NCI-H128 (cell line): Measurements from ENCODE around the gene BCL2L13.
"Not testable (repeated sequence)": the region's sequence is repeated elsewhere in the genome, so short reads cannot be mapped to it uniquely, and the experiment has no call there.

Source experiments
- DNase-seq: peaks from one replicate; lab custom pipeline; 2025; ENCODE audit not compliant: unreplicated experiment; lab: John Stamatoyannopoulos, UW

Gene BCL2L13

GRCh38 chr22:17634696-17635095 is 3.9 kb upstream of the BCL2L13 start:
- no peak for DNase-seq

- not testable (repeated sequence) for DNase-seq
Observed at GRCh38 chr22:17636850-17637249, 1.7 kb upstream of the BCL2L13 start.

GRCh38 chr22:17637490-17638181 is 921 bp upstream of the BCL2L13 start:
- no peak for DNase-seq

- no peak for DNase-seq
Observed at GRCh38 chr22:17638182-17638431, 450 bp upstream of the BCL2L13 start.

DNA sequence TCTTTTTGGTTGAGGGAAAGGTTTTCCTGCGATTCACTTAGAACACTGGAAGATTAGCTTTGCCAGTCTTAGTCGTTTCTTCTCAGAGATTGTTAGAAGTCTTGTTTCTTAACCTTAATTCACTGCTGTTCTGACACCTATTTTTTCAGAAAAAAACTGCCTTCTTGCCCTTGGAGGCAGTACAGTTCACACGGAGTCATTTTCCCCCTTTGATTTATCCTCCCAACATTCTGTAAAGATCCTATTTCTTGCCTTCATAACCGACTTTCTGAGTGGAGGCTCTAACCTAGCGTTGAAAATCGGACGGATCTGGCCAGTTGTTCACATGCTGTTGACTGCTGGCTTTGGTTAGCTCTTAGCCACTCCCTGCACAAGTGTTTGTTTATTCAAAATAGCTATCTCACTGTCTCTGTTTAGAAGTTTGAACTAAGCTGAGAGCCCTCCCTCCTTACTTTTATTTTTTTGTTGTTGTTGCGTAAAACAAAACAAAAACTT is 737 bp downstream of the BCL2L13 start:
- DNase-seq = no peak

GRCh38 chr22:17641269-17641668 is 2.7 kb downstream of the BCL2L13 start:
- no peak for DNase-seq

GRCh38 chr22:17642357-17642756 is 3.8 kb downstream of the BCL2L13 start:
- DNase-seq = not testable (repeated sequence)

DNA sequence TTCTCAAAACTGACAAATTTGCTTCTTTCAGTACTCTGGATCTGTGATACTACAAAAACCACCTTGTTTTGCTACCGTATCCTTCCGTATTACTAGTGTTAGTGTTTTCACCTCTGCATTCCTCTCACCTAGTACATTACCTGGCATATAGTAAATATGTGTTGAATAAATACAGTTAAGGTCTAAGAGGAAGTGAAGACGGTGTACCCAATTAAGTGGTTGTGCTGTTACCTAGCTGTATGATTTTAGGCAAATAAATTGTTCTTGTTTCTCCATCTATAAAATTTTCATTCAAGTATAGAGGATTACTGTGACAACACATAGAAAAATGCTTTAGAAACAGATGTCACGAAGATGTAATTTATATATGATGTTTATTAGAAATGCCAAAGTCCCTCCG is 8.9 kb downstream of the BCL2L13 start:
- DNase-seq = no peak

DNA sequence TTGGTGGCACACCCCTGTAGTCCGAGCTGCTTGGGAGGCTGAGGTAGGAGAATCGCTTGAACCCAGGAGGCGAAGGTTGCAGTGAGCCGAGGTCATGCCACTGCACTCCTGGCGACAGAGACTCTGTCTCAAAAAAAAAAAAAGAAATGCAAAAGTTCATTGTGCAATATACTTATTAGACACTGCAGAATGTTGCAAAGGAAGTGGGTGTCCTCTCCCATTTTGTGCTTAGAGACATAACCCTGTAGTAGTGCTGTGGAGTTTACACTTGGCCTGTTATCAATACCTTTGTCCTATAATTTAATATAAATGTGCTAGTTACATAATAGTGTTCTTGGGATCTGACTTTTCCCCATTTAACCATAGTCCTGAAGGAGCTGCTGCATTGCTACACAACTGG is 9.4 kb downstream of the BCL2L13 start:
- DNase-seq = no peak

DNA sequence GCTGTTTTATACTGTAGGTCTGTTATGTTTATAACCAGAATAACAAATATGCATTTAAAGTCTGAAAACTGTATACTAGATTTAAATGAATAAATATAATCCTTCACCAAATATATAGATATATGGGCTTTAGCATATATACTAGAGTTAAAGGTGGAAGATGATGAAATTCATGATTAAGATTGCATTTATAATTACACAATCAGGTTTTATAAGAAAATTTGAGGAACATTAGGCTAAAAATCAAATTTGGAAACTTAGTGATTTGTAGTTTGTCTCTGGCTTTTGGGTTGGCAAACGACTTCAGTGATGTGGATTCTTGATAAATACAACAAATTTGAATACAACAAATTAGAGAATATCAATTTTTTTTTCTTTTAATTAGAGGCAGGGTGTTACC is 10.0 kb downstream of the BCL2L13 start:
- no peak for DNase-seq

GRCh38 chr22:17655289-17655688 is 16.7 kb downstream of the BCL2L13 start:
- no peak for DNase-seq

GRCh38 chr22:17656870-17657395 is 18.4 kb downstream of the BCL2L13 start:
- no peak for DNase-seq

GRCh38 chr22:17664414-17665055 is 26.0 kb downstream of the BCL2L13 start:
- no peak for DNase-seq

GRCh38 chr22:17665248-17665647 is 26.7 kb downstream of the BCL2L13 start:
- no peak for DNase-seq

GRCh38 chr22:17665854-17666253 is 27.3 kb downstream of the BCL2L13 start:
- DNase-seq = no peak

DNA sequence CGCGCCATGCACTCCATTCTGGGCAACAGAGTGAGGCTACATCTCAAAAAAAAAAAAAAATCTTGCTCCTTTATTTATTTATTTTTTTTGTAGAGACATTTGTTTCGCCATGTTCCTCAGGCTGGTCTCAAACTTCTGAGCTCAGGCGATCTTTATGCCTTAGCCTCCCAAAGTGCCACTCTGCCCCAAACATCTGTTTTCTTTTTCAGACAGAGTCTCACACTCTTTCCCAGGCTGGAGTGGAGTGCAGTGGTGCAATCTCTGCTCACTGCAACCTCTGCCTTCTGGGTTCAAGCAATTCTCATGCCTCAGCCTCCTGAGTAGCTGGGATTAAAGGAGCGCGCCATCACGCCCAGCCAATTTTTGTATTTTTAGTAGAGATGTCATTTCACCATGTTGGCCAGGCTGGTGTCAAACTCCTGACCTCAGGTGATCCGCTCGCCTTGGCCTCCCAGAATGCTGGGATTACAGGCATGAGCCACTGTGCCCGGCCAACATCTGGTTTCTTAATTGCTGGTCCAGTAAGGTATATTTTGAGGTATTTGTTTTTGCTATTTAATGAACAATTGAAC is 33.0 kb downstream of the BCL2L13 start:
- DNase-seq = not testable (repeated sequence)

DNA sequence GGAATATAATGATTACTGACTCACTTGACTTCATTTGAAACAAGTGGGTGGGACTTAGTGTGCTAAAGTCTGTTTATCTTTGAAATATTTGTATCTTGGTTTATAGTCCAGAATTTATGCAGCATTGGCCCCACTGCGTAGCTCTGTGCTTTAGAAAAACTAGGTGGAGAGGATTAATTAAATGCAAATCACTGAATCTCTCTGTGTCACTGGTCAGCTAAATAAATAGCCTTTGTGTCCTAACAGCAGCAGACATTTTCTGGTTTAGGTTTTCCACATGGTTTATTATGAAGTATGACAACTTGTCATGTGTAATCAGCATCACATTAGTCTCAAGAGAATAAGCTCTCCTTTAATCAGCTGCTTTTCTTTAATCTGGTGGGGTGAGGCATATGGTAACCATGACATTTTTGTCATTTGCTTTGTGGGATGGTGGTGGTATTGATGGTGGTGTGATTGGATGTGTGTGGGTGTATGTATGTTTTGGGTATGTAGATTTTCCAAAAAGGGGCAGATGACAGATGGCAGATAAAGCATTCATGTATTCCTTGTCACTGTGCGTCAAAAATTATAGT is 33.9 kb downstream of the BCL2L13 start:
- no peak for DNase-seq

- no peak for DNase-seq
Observed at GRCh38 chr22:17674152-17674551, 35.6 kb downstream of the BCL2L13 start.

DNA sequence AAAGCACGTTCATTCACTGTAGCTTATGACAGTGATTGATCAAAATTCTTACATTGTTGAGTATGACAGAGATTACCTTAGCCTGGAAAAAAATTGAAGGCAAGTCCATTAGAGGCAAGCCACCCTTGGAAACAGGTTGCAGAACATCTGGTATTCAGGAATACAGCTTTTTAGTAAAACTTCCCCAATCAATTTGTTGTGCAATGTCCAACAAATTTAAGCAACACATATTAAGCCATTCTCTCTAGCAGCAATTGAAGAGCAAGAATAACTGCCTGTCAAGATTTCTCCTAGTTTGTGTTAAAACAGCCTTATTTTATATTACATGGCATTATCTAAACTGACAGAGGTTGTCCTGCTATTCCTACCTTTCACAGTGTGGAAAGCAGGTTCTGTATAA is 37.0 kb downstream of the BCL2L13 start:
- DNase-seq = no peak

GRCh38 chr22:17678817-17679385 is 40.3 kb downstream of the BCL2L13 start:
- no peak for DNase-seq

DNA sequence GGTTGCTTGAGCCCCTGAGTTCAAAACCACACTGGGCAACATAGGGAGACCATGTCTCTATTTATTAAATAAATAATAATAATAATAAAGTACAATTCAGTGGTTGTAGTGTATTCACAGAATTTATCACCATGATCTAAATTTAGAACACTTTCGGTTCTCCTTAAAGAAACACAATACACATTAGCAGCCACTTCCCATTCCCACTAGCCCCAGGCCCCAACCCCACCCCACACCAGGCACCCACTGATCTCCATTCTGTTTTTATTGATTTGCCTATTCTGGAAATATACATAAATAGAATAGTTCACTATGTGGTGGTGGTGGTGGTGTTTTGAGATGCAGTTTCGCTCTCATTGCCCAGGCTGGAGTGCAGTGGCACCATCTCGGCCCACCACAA is 45.7 kb downstream of the BCL2L13 start:
- DNase-seq = no peak

GRCh38 chr22:17692841-17693240 is 54.3 kb downstream of the BCL2L13 start:
- no peak for DNase-seq
